MM.1S (cell line): Measurements from ENCODE around the gene XRN2.

Source experiments
- DNase-seq: peaks from one replicate; pipeline ENCODE4 v3.0.0-alpha.2; 2015
- H2AFZ ChIP-seq: fragments of 300-600 bp; sonication (generic); 2 replicates; pipeline ENCODE4 v1.6.0; 2016; ENCODE audit warnings: antibody characterized with exemption, low read length
- H3F3A ChIP-seq: fragments of 300-600 bp; sonication (generic); 2 replicates; pipeline ENCODE4 v1.6.1; 2016; ENCODE audit warnings: mild to moderate bottlenecking, antibody characterized with exemption, low read length, moderate library complexity, mixed read lengths; ENCODE audit not compliant: insufficient read depth
- H3K27ac ChIP-seq: fragments of 300-600 bp; sonication (generic); 2 replicates; pipeline ENCODE4 v1.5.1; 2016; ENCODE audit warnings: mild to moderate bottlenecking, low read length
- H3K27me3 ChIP-seq: fragments of 300-600 bp; sonication (generic); replicated peaks from 2 replicates; pipeline ENCODE4 v1.6.0; 2016; ENCODE audit warnings: low read length; ENCODE audit not compliant: insufficient read depth
- H3K36me3 ChIP-seq: fragments of 300-600 bp; sonication (generic); replicated peaks from 2 replicates; pipeline ENCODE4 v1.6.1; 2016; ENCODE audit warnings: mild to moderate bottlenecking, low read length, mixed read lengths; ENCODE audit not compliant: insufficient read depth
- H3K4me1 ChIP-seq: fragments of 300-600 bp; sonication (generic); 2 replicates; pipeline ENCODE4 v1.6.1; 2016; ENCODE audit warnings: low read length, mixed read lengths
- H3K4me2 ChIP-seq: fragments of 300-600 bp; sonication (generic); 2 replicates; pipeline ENCODE4 v1.6.0; 2016; ENCODE audit warnings: low read depth, low read length
- H3K4me3 ChIP-seq: fragments of 300-600 bp; sonication (generic); 2 replicates; pipeline ENCODE4 v1.5.1; 2016; ENCODE audit warnings: low read length, mixed read lengths
- H3K79me2 ChIP-seq: fragments of 300-600 bp; sonication (generic); 2 replicates; pipeline ENCODE4 v1.6.1; 2016; ENCODE audit warnings: mixed run types, low read length, mixed read lengths
- H3K9ac ChIP-seq: fragments of 300-600 bp; sonication (generic); 2 replicates; pipeline ENCODE4 v1.6.1; 2016; ENCODE audit warnings: low read length, mixed read lengths
- H3K9me2 ChIP-seq: fragments of 300-600 bp; sonication (generic); replicated peaks from 2 replicates; pipeline ENCODE4 v1.6.1; 2016; ENCODE audit warnings: mild to moderate bottlenecking, low read length, mixed read lengths; ENCODE audit not compliant: insufficient read depth
- H3K9me3 ChIP-seq: fragments of 300-600 bp; sonication (generic); replicated peaks from 2 replicates; pipeline ENCODE4 v1.6.1; 2016; ENCODE audit warnings: mild to moderate bottlenecking, low read length, mixed read lengths; ENCODE audit not compliant: insufficient read depth
- H4K20me1 ChIP-seq: fragments of 300-600 bp; sonication (generic); 2 replicates; pipeline ENCODE4 v1.6.1; 2016; ENCODE audit warnings: mild to moderate bottlenecking, low read length, moderate library complexity, mixed read lengths; ENCODE audit not compliant: insufficient read depth
- EZH2 ChIP-seq: fragments of 300-600 bp; sonication (generic); optimal IDR thresholded peaks from 2 replicates; pipeline ENCODE3; 2017; ENCODE audit warnings: low read depth, mild to moderate bottlenecking, antibody characterized with exemption, low read length, mixed read lengths
- EZH2phosphoT487 ChIP-seq: fragments of 300-600 bp; sonication (generic); IDR thresholded peaks from 2 replicates; pipeline ENCODE4 v1.6.1; 2018; ENCODE audit warnings: antibody characterized with exemption, low read length
- TF ChIP-seq, protein P1 (sequence below): fragments of 300-600 bp; sonication (generic); IDR thresholded peaks from 2 replicates; pipeline ENCODE4 v1.5.1; 2016; ENCODE audit warnings: antibody characterized with exemption, low read length, mixed read lengths

XRN2 gene

DNA sequence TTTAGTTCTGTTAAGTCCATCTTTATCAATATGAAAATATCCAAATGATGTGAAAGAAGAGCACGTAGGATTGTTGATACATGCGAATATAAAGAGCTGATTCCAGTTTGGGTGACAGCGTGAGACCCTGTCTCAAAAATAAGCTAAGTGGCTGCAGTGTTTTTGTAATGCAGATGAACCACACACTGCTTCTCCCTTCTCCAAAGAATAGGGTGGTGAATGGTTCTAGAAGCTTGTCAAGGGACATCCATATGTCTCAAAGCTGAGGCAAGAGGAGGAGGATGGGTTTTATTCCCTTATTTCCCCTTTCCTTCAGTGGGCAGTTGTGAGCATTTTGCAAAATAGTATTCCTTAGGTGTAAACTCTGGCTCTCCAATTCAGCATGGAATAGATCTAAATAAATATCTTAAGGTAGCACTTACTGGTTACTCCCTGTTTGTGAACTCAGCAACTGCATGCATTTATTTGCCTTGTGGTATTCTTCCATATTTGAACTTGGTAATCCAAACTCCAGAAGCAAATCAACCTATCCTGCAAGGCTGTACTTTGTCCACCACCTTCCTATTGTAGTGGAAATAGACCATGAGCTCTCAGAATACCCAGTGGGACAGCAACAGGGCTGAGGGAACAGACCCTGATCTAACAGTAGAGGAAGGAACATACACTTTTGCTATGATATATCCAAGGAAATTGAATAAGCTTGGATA lies 38.0 kb downstream of the XRN2 start:
- H3K9me3 ChIP-seq = no peaks in the 10 kb centered on the region
- H3K4me1 ChIP-seq = no peaks in the 10 kb centered on the region

DNA sequence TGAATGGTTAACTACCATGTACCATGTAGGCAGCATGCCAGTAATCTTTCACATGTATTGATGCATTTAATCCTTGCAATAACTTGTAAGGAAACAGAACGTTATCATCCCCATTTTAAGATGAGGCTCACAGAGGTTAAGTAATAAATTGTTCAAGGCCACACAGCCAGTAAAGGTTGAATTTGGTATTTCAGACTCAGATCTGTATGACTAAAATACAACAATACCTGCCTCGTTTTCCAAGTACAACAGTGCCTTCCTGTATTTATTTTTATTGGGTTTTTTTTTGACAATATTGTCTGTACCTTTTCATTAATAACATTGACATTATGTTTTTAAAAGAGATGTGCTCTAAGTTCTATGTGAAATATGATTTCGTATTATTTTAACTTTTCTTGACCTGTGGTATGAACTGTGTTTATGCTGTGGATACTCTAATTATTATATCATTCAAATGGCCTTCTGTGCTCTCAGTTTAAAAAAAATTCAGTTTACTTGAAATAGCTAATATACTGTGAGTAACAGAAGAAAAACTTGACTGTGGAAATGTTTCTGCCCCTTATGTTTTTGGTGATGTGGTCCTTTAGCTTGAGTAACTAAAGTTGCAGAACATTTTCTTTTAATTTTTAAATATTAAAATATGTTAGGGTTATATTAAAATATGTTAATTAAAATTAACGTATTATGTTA lies 39.7 kb downstream of the XRN2 start:
- Histone ChIP-seq H3K9ac (no peak overlapping the region), H3K79me2 (no peaks in the 10 kb centered on the region), H3K4me1 (no peaks in the 10 kb centered on the region), H3K4me2 (no peak overlapping the region), H3K9me3 (no peaks in the 10 kb centered on the region), H2AFZ (no peak overlapping the region), H3K36me3 (no peaks in the 10 kb centered on the region; the same call in 1 of the 2 replicates), H3K27ac (no peak overlapping the region), H3K4me3 (no peak overlapping the region), H3K9me2 (no peaks in the 10 kb centered on the region), H3F3A (no peaks in the 10 kb centered on the region), H4K20me1 (no peaks in the 10 kb centered on the region), H3K27me3 (no peaks in the 10 kb centered on the region)
- TF ChIP-seq EZH2 (no peak), EZH2phosphoT487 (no peak)
- TF ChIP-seq, protein P1, sequence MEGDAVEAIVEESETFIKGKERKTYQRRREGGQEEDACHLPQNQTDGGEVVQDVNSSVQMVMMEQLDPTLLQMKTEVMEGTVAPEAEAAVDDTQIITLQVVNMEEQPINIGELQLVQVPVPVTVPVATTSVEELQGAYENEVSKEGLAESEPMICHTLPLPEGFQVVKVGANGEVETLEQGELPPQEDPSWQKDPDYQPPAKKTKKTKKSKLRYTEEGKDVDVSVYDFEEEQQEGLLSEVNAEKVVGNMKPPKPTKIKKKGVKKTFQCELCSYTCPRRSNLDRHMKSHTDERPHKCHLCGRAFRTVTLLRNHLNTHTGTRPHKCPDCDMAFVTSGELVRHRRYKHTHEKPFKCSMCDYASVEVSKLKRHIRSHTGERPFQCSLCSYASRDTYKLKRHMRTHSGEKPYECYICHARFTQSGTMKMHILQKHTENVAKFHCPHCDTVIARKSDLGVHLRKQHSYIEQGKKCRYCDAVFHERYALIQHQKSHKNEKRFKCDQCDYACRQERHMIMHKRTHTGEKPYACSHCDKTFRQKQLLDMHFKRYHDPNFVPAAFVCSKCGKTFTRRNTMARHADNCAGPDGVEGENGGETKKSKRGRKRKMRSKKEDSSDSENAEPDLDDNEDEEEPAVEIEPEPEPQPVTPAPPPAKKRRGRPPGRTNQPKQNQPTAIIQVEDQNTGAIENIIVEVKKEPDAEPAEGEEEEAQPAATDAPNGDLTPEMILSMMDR = no peak
- DNase-seq = no peak

More for the DNA sequence above, 38.0 kb downstream of the XRN2 start:
- Histone ChIP-seq H3K27me3 (no peaks in the 10 kb centered on the region), H3K4me3 (no peak overlapping the region), H3K4me2 (no peak overlapping the region), H3K79me2 (no peaks in the 10 kb centered on the region), H3K36me3 (no peaks in the 10 kb centered on the region; the same call in 1 of the 2 replicates), H3K27ac (no peak overlapping the region), H3F3A (no peaks in the 10 kb centered on the region), H2AFZ (no peak overlapping the region), H3K9me2 (no peaks in the 10 kb centered on the region), H4K20me1 (no peaks in the 10 kb centered on the region), H3K9ac (no peak overlapping the region)
- TF ChIP-seq EZH2phosphoT487 = no peak
- TF ChIP-seq, protein P1 = no peak
- no peak for TF ChIP-seq EZH2
- no peak for DNase-seq

DNA sequence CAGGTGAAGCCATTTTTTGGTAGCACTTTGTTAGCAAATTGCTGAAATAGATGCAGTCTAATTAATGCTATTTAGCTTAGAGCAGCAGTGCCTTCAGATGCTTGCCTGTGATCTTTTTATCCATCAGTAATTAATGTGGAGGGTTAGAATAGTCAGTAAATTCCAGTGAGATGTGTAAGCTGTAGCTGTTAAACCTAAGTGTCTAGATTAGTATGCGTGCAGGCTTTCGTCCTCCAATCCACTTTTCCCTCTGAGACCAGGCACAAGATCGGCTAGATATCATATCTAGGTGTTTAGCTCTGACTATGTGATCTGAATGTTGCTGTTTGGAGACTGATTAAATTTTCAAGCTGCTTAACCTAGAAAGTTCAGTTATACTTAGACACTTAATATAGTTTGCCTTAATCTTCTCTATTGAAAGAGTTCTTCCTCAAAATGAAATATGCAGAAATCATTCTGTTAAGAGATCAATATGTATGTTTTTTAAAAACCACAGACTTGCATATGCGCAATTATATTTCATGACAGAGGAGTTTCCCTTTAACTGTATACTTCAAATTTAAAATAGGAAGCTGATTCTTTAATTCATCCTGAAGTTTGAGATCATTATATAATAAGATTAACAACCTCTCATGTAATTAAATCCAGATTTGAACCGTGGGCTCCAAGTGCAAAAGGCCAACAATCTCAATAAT lies 41.2 kb downstream of the XRN2 start:
- H3K4me2 ChIP-seq = no peak overlapping the region
- H4K20me1 ChIP-seq = no peaks in the 10 kb centered on the region
- H3K4me1 ChIP-seq = no peaks in the 10 kb centered on the region
- H2AFZ ChIP-seq = no peak overlapping the region
- DNase-seq = no peak
- H3K36me3 ChIP-seq = no peaks in the 10 kb centered on the region; the same call in 1 of the 2 replicates
- no peak for TF ChIP-seq EZH2
- no peak for TF ChIP-seq EZH2phosphoT487
- TF ChIP-seq, protein P1 = no peak
- no peaks in the 10 kb centered on the region for H3K9me2 ChIP-seq
- H3K9ac ChIP-seq = no peak overlapping the region
- no peaks in the 10 kb centered on the region for H3K79me2 ChIP-seq
- no peaks in the 10 kb centered on the region for H3F3A ChIP-seq
- H3K27me3 ChIP-seq = no peaks in the 10 kb centered on the region
- no peak overlapping the region for H3K4me3 ChIP-seq
- H3K9me3 ChIP-seq = no peaks in the 10 kb centered on the region
- no peak overlapping the region for H3K27ac ChIP-seq
